WTC11 (cell line): Measurements from ENCODE around the gene INPP4B. TPM values are rescaled to one million over a fixed set of nuclear protein-coding genes. Genes with fewer than 3 reads are reported as not detected.

Source experiments
- ATAC-seq: fragments of 200-7000 bp; cut with Tn5 transposase; 2 replicates; pipeline ENCODE4 v1.10.0; 2021; ENCODE audit warnings: mild to moderate bottlenecking, moderate library complexity
- CTCF ChIA-PET: fragments of 300-600 bp; sonication (Branson Sonifier 250); formaldehyde crosslinking; loops from one replicate; lab custom pipeline; 2021; ENCODE audit warnings: antibody characterized with exemption; lab: Charles Lee
- POLR2A ChIA-PET: fragments of 350-600 bp; sonication (Branson Sonifier 250); formaldehyde crosslinking; loops from one replicate; lab custom pipeline; 2021; ENCODE audit warnings: antibody characterized with exemption; lab: Charles Lee
- DNase-seq: peaks from one replicate; pipeline ENCODE4 v3.0.0; 2021; ENCODE audit warnings: low spot score
- H3K27ac Mint-ChIP-seq: 2 replicates; pipeline ENCODE4 v1.8.0; 2021; ENCODE audit warnings: mixed read lengths
- H3K27me3 Mint-ChIP-seq: 2 replicates; pipeline ENCODE4 v1.8.0; 2021; ENCODE audit warnings: low read depth, mild to moderate bottlenecking, moderate library complexity, mixed read lengths
- H3K36me3 Mint-ChIP-seq: 2 replicates; pipeline ENCODE4 v1.8.0; 2021; ENCODE audit warnings: mixed read lengths
- H3K4me1 Mint-ChIP-seq: 2 replicates; pipeline ENCODE4 v1.8.0; 2022; ENCODE audit warnings: mixed read lengths
- H3K4me3 Mint-ChIP-seq: 2 replicates; pipeline ENCODE4 v1.8.0; 2021; ENCODE audit warnings: mild to moderate bottlenecking, moderate library complexity, mixed read lengths
- H3K9me3 Mint-ChIP-seq: 2 replicates; pipeline ENCODE4 v1.8.0; 2021; ENCODE audit warnings: mixed read lengths
- ARID4B ChIP-seq: sonication (generic); formaldehyde crosslinking; IDR thresholded peaks from 2 replicates; pipeline ENCODE4 v1.8.0; 2023; ENCODE audit warnings: missing genetic modification reagents, mild to moderate bottlenecking, borderline replicate concordance
- E2F1 ChIP-seq: sonication (generic); formaldehyde crosslinking; IDR thresholded peaks from 2 replicates; pipeline ENCODE4 v1.8.0; 2022; ENCODE audit warnings: mild to moderate bottlenecking, missing genetic modification reagents
- HMGA2 ChIP-seq: fragments of 250-450 bp; sonication (Bioruptor Pico); IDR thresholded peaks from 2 replicates; pipeline ENCODE4 v1.4.0; 2021; ENCODE audit warnings: mild to moderate bottlenecking, moderate library complexity
- HMGXB4 ChIP-seq: sonication (generic); formaldehyde crosslinking; IDR thresholded peaks from 2 replicates; pipeline ENCODE4 v1.8.1; 2023; ENCODE audit warnings: mild to moderate bottlenecking, moderate library complexity, missing genetic modification reagents
- IRF2 ChIP-seq: sonication (generic); formaldehyde crosslinking; IDR thresholded peaks from 2 replicates; pipeline ENCODE4 v1.8.0; 2022; ENCODE audit warnings: low read depth, missing genetic modification reagents, borderline replicate concordance
- JUN ChIP-seq: sonication (generic); formaldehyde crosslinking; IDR thresholded peaks from 2 replicates; pipeline ENCODE4 v1.8.0; 2023; ENCODE audit warnings: mild to moderate bottlenecking, missing genetic modification reagents
- RORB ChIP-seq: fragments of 250-450 bp; sonication (Bioruptor Pico); IDR thresholded peaks from 2 replicates; pipeline ENCODE4 v1.9.0; 2021; ENCODE audit warnings: mild to moderate bottlenecking
- SMAD3 ChIP-seq: sonication (generic); formaldehyde crosslinking; IDR thresholded peaks from 2 replicates; pipeline ENCODE4 v1.8.0; 2022; ENCODE audit warnings: missing genetic modification reagents, mild to moderate bottlenecking, borderline replicate concordance
- TCF7 ChIP-seq: sonication (generic); formaldehyde crosslinking; IDR thresholded peaks from 2 replicates; pipeline ENCODE4 v1.8.0; 2022; ENCODE audit warnings: mild to moderate bottlenecking, low read depth, missing genetic modification reagents, moderate library complexity
- ZBTB21 ChIP-seq: sonication (generic); formaldehyde crosslinking; IDR thresholded peaks from 2 replicates; pipeline ENCODE4 v1.8.1; 2023; ENCODE audit warnings: mild to moderate bottlenecking, missing genetic modification reagents, borderline replicate concordance
- ZNF232 ChIP-seq: sonication (generic); formaldehyde crosslinking; IDR thresholded peaks from 2 replicates; pipeline ENCODE4 v1.8.0; 2022; ENCODE audit warnings: mild to moderate bottlenecking, missing genetic modification reagents
- ZNF396 ChIP-seq: fragments of 250-450 bp; sonication (Bioruptor Pico); IDR thresholded peaks from 2 replicates; pipeline ENCODE4 v1.8.0; 2021; ENCODE audit warnings: mild to moderate bottlenecking, moderate library complexity, borderline replicate concordance
- ZNF423 ChIP-seq: fragments of 250-450 bp; sonication (Bioruptor Pico); IDR thresholded peaks from 2 replicates; pipeline ENCODE4 v2.1.2; 2022; ENCODE audit warnings: mild to moderate bottlenecking, moderate library complexity
- total RNA-seq: library from RNA; stranded (reverse); gene quantifications from 3 replicates; pipeline ENCODE4 v1.2.3, GENCODE V29; 2021
- TF ChIP-seq, protein P1 (sequence below): sonication (generic); formaldehyde crosslinking; IDR thresholded peaks from 2 replicates; pipeline ENCODE4 v1.8.1; 2023; ENCODE audit warnings: mild to moderate bottlenecking, missing genetic modification reagents, borderline replicate concordance
- TF ChIP-seq, protein P2 (sequence below): fragments of 250-450 bp; sonication (Bioruptor Pico); IDR thresholded peaks from 2 replicates; pipeline ENCODE4 v1.9.0; 2021; ENCODE audit warnings: mild to moderate bottlenecking, borderline replicate concordance
- TF ChIP-seq, protein P3 (sequence below): sonication (generic); formaldehyde crosslinking; IDR thresholded peaks from 2 replicates; pipeline ENCODE4 v1.8.0; 2023; ENCODE audit warnings: mild to moderate bottlenecking, missing genetic modification reagents

Gene INPP4B
- total RNA-seq, 1 experiment from 2014 or later: 0.92 TPM

DNA sequence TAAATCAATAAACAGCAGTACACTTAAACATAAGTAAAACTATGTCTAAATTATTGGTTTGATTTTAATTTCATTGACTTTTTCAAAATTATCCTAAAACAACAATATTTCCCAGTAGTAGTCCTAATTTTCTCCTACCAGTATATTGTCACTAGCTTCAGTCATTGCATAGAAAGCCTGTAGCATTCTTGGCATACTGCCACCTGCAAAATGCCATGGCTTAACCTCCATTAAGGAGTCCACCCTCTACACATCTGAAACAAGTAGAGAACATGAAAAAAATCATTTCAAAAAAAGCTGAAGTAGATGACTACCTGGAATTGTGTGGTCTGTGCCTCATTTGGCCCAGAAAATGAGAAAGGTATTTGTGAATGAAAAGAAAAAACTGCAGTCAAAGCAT, 348.5 kb downstream of the INPP4B start:
- no peak overlapping the region for H3K4me3 Mint-ChIP-seq
- ChIA-PET POLR2A (no interaction called here), CTCF (no interaction called here)
- H3K4me1 Mint-ChIP-seq: peaks cover 10% of the 10 kb centered on the region
- DNase-seq (no peak), ATAC-seq (no peak)
- no peak overlapping the region for H3K27ac Mint-ChIP-seq
- no peaks in the 10 kb centered on the region for H3K36me3 Mint-ChIP-seq
- H3K27me3 Mint-ChIP-seq: no peaks in the 10 kb centered on the region
- TF ChIP-seq, protein P1, sequence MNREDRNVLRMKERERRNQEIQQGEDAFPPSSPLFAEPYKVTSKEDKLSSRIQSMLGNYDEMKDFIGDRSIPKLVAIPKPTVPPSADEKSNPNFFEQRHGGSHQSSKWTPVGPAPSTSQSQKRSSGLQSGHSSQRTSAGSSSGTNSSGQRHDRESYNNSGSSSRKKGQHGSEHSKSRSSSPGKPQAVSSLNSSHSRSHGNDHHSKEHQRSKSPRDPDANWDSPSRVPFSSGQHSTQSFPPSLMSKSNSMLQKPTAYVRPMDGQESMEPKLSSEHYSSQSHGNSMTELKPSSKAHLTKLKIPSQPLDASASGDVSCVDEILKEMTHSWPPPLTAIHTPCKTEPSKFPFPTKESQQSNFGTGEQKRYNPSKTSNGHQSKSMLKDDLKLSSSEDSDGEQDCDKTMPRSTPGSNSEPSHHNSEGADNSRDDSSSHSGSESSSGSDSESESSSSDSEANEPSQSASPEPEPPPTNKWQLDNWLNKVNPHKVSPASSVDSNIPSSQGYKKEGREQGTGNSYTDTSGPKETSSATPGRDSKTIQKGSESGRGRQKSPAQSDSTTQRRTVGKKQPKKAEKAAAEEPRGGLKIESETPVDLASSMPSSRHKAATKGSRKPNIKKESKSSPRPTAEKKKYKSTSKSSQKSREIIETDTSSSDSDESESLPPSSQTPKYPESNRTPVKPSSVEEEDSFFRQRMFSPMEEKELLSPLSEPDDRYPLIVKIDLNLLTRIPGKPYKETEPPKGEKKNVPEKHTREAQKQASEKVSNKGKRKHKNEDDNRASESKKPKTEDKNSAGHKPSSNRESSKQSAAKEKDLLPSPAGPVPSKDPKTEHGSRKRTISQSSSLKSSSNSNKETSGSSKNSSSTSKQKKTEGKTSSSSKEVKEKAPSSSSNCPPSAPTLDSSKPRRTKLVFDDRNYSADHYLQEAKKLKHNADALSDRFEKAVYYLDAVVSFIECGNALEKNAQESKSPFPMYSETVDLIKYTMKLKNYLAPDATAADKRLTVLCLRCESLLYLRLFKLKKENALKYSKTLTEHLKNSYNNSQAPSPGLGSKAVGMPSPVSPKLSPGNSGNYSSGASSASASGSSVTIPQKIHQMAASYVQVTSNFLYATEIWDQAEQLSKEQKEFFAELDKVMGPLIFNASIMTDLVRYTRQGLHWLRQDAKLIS (CRISPR knock-in tag): no peak
- TF ChIP-seq ZNF232 (CRISPR knock-in tag) (no peak), RORB (CRISPR knock-in tag) (no peak), HMGXB4 (CRISPR knock-in tag) (no peak), SMAD3 (no peak), ZNF396 (CRISPR knock-in tag) (no peak), IRF2 (CRISPR knock-in tag) (no peak), E2F1 (CRISPR knock-in tag) (no peak), HMGA2 (no peak), ARID4B (no peak), JUN (CRISPR knock-in tag) (no peak), TCF7 (CRISPR knock-in tag) (no peak), ZBTB21 (CRISPR knock-in tag) (no peak), ZNF423 (CRISPR knock-in tag) (no peak)
- TF ChIP-seq, protein P2, sequence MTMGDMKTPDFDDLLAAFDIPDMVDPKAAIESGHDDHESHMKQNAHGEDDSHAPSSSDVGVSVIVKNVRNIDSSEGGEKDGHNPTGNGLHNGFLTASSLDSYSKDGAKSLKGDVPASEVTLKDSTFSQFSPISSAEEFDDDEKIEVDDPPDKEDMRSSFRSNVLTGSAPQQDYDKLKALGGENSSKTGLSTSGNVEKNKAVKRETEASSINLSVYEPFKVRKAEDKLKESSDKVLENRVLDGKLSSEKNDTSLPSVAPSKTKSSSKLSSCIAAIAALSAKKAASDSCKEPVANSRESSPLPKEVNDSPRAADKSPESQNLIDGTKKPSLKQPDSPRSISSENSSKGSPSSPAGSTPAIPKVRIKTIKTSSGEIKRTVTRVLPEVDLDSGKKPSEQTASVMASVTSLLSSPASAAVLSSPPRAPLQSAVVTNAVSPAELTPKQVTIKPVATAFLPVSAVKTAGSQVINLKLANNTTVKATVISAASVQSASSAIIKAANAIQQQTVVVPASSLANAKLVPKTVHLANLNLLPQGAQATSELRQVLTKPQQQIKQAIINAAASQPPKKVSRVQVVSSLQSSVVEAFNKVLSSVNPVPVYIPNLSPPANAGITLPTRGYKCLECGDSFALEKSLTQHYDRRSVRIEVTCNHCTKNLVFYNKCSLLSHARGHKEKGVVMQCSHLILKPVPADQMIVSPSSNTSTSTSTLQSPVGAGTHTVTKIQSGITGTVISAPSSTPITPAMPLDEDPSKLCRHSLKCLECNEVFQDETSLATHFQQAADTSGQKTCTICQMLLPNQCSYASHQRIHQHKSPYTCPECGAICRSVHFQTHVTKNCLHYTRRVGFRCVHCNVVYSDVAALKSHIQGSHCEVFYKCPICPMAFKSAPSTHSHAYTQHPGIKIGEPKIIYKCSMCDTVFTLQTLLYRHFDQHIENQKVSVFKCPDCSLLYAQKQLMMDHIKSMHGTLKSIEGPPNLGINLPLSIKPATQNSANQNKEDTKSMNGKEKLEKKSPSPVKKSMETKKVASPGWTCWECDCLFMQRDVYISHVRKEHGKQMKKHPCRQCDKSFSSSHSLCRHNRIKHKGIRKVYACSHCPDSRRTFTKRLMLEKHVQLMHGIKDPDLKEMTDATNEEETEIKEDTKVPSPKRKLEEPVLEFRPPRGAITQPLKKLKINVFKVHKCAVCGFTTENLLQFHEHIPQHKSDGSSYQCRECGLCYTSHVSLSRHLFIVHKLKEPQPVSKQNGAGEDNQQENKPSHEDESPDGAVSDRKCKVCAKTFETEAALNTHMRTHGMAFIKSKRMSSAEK (CRISPR knock-in tag): no peak
- TF ChIP-seq, protein P3, sequence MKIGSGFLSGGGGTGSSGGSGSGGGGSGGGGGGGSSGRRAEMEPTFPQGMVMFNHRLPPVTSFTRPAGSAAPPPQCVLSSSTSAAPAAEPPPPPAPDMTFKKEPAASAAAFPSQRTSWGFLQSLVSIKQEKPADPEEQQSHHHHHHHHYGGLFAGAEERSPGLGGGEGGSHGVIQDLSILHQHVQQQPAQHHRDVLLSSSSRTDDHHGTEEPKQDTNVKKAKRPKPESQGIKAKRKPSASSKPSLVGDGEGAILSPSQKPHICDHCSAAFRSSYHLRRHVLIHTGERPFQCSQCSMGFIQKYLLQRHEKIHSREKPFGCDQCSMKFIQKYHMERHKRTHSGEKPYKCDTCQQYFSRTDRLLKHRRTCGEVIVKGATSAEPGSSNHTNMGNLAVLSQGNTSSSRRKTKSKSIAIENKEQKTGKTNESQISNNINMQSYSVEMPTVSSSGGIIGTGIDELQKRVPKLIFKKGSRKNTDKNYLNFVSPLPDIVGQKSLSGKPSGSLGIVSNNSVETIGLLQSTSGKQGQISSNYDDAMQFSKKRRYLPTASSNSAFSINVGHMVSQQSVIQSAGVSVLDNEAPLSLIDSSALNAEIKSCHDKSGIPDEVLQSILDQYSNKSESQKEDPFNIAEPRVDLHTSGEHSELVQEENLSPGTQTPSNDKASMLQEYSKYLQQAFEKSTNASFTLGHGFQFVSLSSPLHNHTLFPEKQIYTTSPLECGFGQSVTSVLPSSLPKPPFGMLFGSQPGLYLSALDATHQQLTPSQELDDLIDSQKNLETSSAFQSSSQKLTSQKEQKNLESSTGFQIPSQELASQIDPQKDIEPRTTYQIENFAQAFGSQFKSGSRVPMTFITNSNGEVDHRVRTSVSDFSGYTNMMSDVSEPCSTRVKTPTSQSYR (CRISPR knock-in tag): no peak
- H3K9me3 Mint-ChIP-seq: peaks cover 13% of the 10 kb centered on the region
